Astrocyte (in vitro differentiated cells and primary cell): ENCODE results near the gene COMT.

Experiments used
- EZH2 ChIP-seq: IDR thresholded peaks from 2 replicates; pipeline ENCODE4 v1.6.1; 2012; ENCODE audit warnings: mild to moderate bottlenecking, low read length, inconsistent platforms; ENCODE audit not compliant: insufficient read depth
- TF ChIP-seq, protein P1 (sequence below): IDR thresholded peaks from 2 replicates; pipeline ENCODE4 v1.5.1; 2011; ENCODE audit warnings: low read depth, mild to moderate bottlenecking, inconsistent platforms, low read length, moderate library complexity; ENCODE audit not compliant: insufficient read depth

DNA sequence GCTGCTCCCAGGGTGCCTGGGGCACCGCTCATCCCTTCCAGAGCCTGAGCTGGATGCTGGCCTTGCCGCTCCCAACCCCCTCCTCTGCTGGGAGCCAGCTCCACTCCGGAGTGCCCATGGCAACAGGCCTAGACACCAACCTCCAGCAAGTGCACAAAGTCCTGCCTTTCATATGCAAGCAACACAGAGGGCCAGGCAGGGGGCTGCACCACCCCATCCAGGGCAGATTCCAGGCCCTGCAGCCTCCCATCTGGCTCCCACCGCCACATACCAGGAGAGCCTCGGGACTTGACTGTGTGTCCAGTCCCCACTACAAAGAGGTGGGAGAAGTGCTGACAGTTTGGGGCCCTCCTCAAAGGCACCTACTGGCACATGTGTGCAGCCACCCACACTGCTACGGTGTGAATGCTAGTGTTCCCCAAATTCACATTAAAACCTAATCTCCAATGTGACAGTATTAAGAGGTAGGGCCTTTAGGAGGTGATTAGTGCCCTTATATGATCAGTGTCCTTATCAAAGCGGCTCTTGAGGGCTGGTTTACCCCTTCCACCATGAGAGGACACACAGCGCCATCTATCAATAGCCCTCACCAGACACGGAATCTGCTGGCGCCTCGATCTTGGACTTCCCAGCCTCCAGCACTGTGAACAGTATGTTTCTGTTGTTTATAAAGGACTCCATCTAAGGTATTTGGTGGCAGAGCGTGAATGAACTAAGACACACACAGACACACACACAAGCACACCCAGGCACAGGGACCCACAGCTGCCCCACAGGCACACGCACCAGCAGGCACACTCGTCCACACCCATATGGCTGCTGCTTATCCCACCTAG is 58.9 kb downstream of the COMT start:
- TF ChIP-seq, protein P1, sequence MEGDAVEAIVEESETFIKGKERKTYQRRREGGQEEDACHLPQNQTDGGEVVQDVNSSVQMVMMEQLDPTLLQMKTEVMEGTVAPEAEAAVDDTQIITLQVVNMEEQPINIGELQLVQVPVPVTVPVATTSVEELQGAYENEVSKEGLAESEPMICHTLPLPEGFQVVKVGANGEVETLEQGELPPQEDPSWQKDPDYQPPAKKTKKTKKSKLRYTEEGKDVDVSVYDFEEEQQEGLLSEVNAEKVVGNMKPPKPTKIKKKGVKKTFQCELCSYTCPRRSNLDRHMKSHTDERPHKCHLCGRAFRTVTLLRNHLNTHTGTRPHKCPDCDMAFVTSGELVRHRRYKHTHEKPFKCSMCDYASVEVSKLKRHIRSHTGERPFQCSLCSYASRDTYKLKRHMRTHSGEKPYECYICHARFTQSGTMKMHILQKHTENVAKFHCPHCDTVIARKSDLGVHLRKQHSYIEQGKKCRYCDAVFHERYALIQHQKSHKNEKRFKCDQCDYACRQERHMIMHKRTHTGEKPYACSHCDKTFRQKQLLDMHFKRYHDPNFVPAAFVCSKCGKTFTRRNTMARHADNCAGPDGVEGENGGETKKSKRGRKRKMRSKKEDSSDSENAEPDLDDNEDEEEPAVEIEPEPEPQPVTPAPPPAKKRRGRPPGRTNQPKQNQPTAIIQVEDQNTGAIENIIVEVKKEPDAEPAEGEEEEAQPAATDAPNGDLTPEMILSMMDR = no peak
- no peak for TF ChIP-seq EZH2
